Measurements from ENCODE around the gene DRC7. TPM values are rescaled to one million over a fixed set of nuclear protein-coding genes. Genes with fewer than 3 reads are reported as not detected.

DRC7 gene
- total RNA-seq, 1 experiment from 2014 or later, result 0.72 TPM

GRCh38 chr16:57680842-57681375 is 13.7 kb upstream of the DRC7 start:
- Mint-ChIP-seq H3K9me3 (no peaks in the 10 kb centered on the region), H3K4me3 (no peak overlapping the region), H3K36me3 (ENCODE audit: insufficient read depth in 1 of 3, low read depth in 3 of 3) (no peaks in the 10 kb centered on the region), H3K4me1 (peaks cover 2 to 40% of the 10 kb centered on the region in 2 experiments), H3K27ac (no peak overlapping the region), H3K27me3 (ENCODE audit: low read depth) (peaks cover 8% of the 10 kb centered on the region)
- no peak overlapping the region for H3T11ph ChIP-seq (ENCODE audit: low read length)
- H3K4ac ChIP-seq (ENCODE audit: low read depth, low read length), result no peak overlapping the region
- no peak overlapping the region for H3K9ac ChIP-seq (ENCODE audit: extremely low read depth, insufficient read length, low read length)
- no peak overlapping the region for H4K91ac ChIP-seq (ENCODE audit: insufficient read length, low read depth, low read length)
- TF ChIP-seq, protein P1, sequence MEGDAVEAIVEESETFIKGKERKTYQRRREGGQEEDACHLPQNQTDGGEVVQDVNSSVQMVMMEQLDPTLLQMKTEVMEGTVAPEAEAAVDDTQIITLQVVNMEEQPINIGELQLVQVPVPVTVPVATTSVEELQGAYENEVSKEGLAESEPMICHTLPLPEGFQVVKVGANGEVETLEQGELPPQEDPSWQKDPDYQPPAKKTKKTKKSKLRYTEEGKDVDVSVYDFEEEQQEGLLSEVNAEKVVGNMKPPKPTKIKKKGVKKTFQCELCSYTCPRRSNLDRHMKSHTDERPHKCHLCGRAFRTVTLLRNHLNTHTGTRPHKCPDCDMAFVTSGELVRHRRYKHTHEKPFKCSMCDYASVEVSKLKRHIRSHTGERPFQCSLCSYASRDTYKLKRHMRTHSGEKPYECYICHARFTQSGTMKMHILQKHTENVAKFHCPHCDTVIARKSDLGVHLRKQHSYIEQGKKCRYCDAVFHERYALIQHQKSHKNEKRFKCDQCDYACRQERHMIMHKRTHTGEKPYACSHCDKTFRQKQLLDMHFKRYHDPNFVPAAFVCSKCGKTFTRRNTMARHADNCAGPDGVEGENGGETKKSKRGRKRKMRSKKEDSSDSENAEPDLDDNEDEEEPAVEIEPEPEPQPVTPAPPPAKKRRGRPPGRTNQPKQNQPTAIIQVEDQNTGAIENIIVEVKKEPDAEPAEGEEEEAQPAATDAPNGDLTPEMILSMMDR (conservative IDR thresholded peaks at IDR 0.05), result no peak
- no peaks in the 10 kb centered on the region for H3K9me3 ChIP-seq (ENCODE audit: control insufficient read depth, low read depth, low read length)
- no peaks in the 10 kb centered on the region for H3K79me2 ChIP-seq (ENCODE audit: insufficient read depth, low read length)
- no peaks in the 10 kb centered on the region for H3K23me2 ChIP-seq (ENCODE audit: insufficient read length, low read depth, low read length, poor library complexity, severe bottlenecking)
- H2BK120ac ChIP-seq (ENCODE audit: low read depth, low read length, poor library complexity, severe bottlenecking), result no peak overlapping the region
- H3K14ac ChIP-seq (ENCODE audit: insufficient read depth, low read length), result no peak overlapping the region
- H3K4me1 ChIP-seq (ENCODE audit: insufficient read depth, low read length), result no peaks in the 10 kb centered on the region; the same call in 1 of the 2 replicates
- no peaks in the 10 kb centered on the region for H3K27me3 ChIP-seq (ENCODE audit: insufficient read depth, low read length)
- no peak overlapping the region for H3K27ac ChIP-seq (ENCODE audit: insufficient read length, low read depth, low read length)
- no peaks in the 10 kb centered on the region for H3K79me1 ChIP-seq (ENCODE audit: insufficient read depth, low read depth, low read length, poor library complexity, severe bottlenecking)
- H4K20me1 ChIP-seq (ENCODE audit: control insufficient read depth, insufficient read depth, insufficient read length), result no peaks in the 10 kb centered on the region
- H2BK20ac ChIP-seq (ENCODE audit: low read depth, low read length, poor library complexity, severe bottlenecking), result no peak overlapping the region
- no peak overlapping the region for H4K8ac ChIP-seq (replicated peaks; ENCODE audit: insufficient read length, low read depth, low read length)
- no peak overlapping the region for H3K4me2 ChIP-seq (ENCODE audit: insufficient read depth, insufficient read length, low read length)
- H3K23ac ChIP-seq (ENCODE audit: insufficient read length, low read depth, low read length), result no peak overlapping the region
- H2BK15ac ChIP-seq (ENCODE audit: low read depth, low read length), result no peak overlapping the region
- no peak for DNase-seq
- WGBS (ENCODE audit: extremely low coverage, insufficient read length, low lambda C conversion rate), result no CpG with 5 or more reads among the region's 5 CpGs
- H2BK5ac ChIP-seq (ENCODE audit: insufficient read length, low read length), result no peak overlapping the region
- no peak overlapping the region for H3K18ac ChIP-seq (ENCODE audit: insufficient read length, low read depth, low read length)
- no peak overlapping the region for H3K56ac ChIP-seq (ENCODE audit: insufficient read length, low read depth, low read length)
- no peak overlapping the region for H2AK5ac ChIP-seq (ENCODE audit: insufficient read length, low read length)
- no peak overlapping the region for H4K5ac ChIP-seq (ENCODE audit: insufficient read length, low read depth, low read length)
- H2BK12ac ChIP-seq (ENCODE audit: insufficient read length, low read depth, low read length), result no peak overlapping the region
- no peak overlapping the region for H2AFZ ChIP-seq (ENCODE audit: low read length)
